Middle frontal gyrus (tissue), 1 donor: ENCODE measurements around the gene C16orf95.
"Not testable (repeated sequence)": the region's sequence is repeated elsewhere in the genome, so short reads cannot be mapped to it uniquely, and the experiment has no call there.

Experiments used
- DNase-seq: peaks from one replicate; pipeline ENCODE4 v3.0.0-alpha.2; 2015; ENCODE audit warnings: low spot score; ENCODE audit errors: extremely low spot score

The C16orf95 gene

GRCh38 chr16:87316923-87317749, at the start of gene C16orf95:
C16orf95 (minus strand) TSS chr16:87317392; CDS start chr16:87317242, 150 bp downstream.
- DNase-seq: peak; percentile 96

GRCh38 chr16:87366930-87367329, 49.7 kb upstream of the C16orf95 start:
- DNase-seq: no peak

GRCh38 chr16:87366288-87366687, 49.1 kb upstream of the C16orf95 start:
- DNase-seq: no peak

- no peak for DNase-seq
These were observed 48.0 kb upstream of the C16orf95 start for GRCh38 chr16:87365021-87365713.

- DNase-seq: no peak
These were observed 46.7 kb upstream of the C16orf95 start for GRCh38 chr16:87363771-87364455.

- DNase-seq: not testable (repeated sequence)
These were observed 45.8 kb upstream of the C16orf95 start for GRCh38 chr16:87362828-87363559.

GRCh38 chr16:87361916-87362619, 44.9 kb upstream of the C16orf95 start:
- no peak for DNase-seq

GRCh38 chr16:87360862-87361610, 43.8 kb upstream of the C16orf95 start:
- DNase-seq: no peak

GRCh38 chr16:87359121-87359520, 41.9 kb upstream of the C16orf95 start:
- no peak for DNase-seq

- DNase-seq: no peak
These were observed 41.5 kb upstream of the C16orf95 start for GRCh38 chr16:87358696-87359095.

- DNase-seq: no peak
These were observed 41.1 kb upstream of the C16orf95 start for GRCh38 chr16:87358250-87358649.

GRCh38 chr16:87356491-87356853, 39.3 kb upstream of the C16orf95 start:
- no peak for DNase-seq

GRCh38 chr16:87353613-87354012, 36.4 kb upstream of the C16orf95 start:
- no peak for DNase-seq

- no peak for DNase-seq
These were observed 35.6 kb upstream of the C16orf95 start for GRCh38 chr16:87352818-87353217.

- no peak for DNase-seq
These were observed 34.1 kb upstream of the C16orf95 start for GRCh38 chr16:87351320-87351698.

GRCh38 chr16:87350681-87351319, 33.6 kb upstream of the C16orf95 start:
- DNase-seq: peak; percentile 30

- no peak for DNase-seq
These were observed 32.8 kb upstream of the C16orf95 start for GRCh38 chr16:87350031-87350430.

- DNase-seq: no peak
These were observed 31.5 kb upstream of the C16orf95 start for GRCh38 chr16:87348616-87349157.

- no peak for DNase-seq
These were observed 30.9 kb upstream of the C16orf95 start for GRCh38 chr16:87347932-87348615.
